ENCODE measurements around the gene MARS1. TPM values are rescaled to one million over a fixed set of nuclear protein-coding genes. Genes with fewer than 3 reads are reported as not detected.

Gene MARS1
- total RNA-seq, 3 donors from 2014 or later (not counting 1 experiment from before 2014, with no cell fraction given): 200 to 237 (median 218) TPM

GRCh38 chr12:57459750-57460467 is 28.0 kb upstream of the MARS1 start, which contains the start of gene GLI1:
GLI1 (plus strand) TSS chr12:57459785; CDS start chr12:57463692, 3,907 bp downstream.
- peak within 1 kb of the TSS; percentile 95 for H3K4me3 Mint-ChIP-seq
- Histone ChIP-seq H3K4me3 (ENCODE audit: low read length) (peak within 1 kb of the TSS; percentile 73), H3K27ac (ENCODE audit: low read length) (peak within 1 kb of the TSS; percentile 76), H3K4me1 (ENCODE audit: control insufficient read depth, insufficient read depth, low read length) (peaks cover 52% of the 10 kb centered on the region), H3K27me3 (ENCODE audit: control insufficient read depth, insufficient read depth, low read length) (peaks cover 6% of the 10 kb centered on the region), H3K9me3 (ENCODE audit: control insufficient read depth, insufficient read depth, low read length) (no peaks in the 10 kb centered on the region), H3K36me3 (ENCODE audit: control insufficient read depth, insufficient read depth, low read length) (no peaks in the 10 kb centered on the region)
- H3K27ac Mint-ChIP-seq: peak within 1 kb of the TSS; percentile 94 to 96
- no peaks in the 10 kb centered on the region for H3K9me3 Mint-ChIP-seq
- ATAC-seq (no peak), DNase-seq (peak in 1 of 2 donors; percentile 35)
- H3K27me3 Mint-ChIP-seq (ENCODE audit: low read depth in 2 of 2): peaks cover 0 to 15% of the 10 kb centered on the region in 2 donors
- intact Hi-C loops (cut with micrococcal nuclease): loop anchor here (1.0 to 2.0 kb wide), 2 partner anchors 29 to 162 kb away; partner anchors contain the start of gene R3HDM2
- no peak for TF ChIP-seq CTCF (IDR thresholded peaks at IDR 0.05)
- no peaks in the 10 kb centered on the region for H3K36me3 Mint-ChIP-seq
- peaks cover 50 to 59% of the 10 kb centered on the region in 2 donors for H3K4me1 Mint-ChIP-seq
- under 1% methylated on average over 25 of the region's 36 CpGs for WGBS (ENCODE audit: insufficient coverage)

GRCh38 chr12:57460468-57460784 is 27.4 kb upstream of the MARS1 start:
- H3K4me3 ChIP-seq (ENCODE audit: low read length): peak overlapping the region; percentile 10
- Mint-ChIP-seq H3K4me3 (peak overlapping the region; percentile 79), H3K27ac (peak overlapping the region; percentile 12 to 96), H3K27me3 (ENCODE audit: low read depth in 2 of 2) (peaks cover 0 to 15% of the 10 kb centered on the region in 2 donors), H3K36me3 (no peaks in the 10 kb centered on the region), H3K4me1 (peaks cover 52 to 60% of the 10 kb centered on the region in 2 donors), H3K9me3 (no peaks in the 10 kb centered on the region)
- no peaks in the 10 kb centered on the region for H3K9me3 ChIP-seq (ENCODE audit: control insufficient read depth, insufficient read depth, low read length)
- DNase-seq: peak in 1 of 2 donors; percentile 51
- ATAC-seq: no peak
- H3K27ac ChIP-seq (ENCODE audit: low read length): no peak overlapping the region
- H3K27me3 ChIP-seq (ENCODE audit: control insufficient read depth, insufficient read depth, low read length): peaks cover 6% of the 10 kb centered on the region
- peaks cover 52% of the 10 kb centered on the region for H3K4me1 ChIP-seq (ENCODE audit: control insufficient read depth, insufficient read depth, low read length)
- WGBS (ENCODE audit: insufficient coverage): 7% methylated on average over 6 of the region's 6 CpGs
- TF ChIP-seq CTCF (IDR thresholded peaks at IDR 0.05): no peak
- H3K36me3 ChIP-seq (ENCODE audit: control insufficient read depth, insufficient read depth, low read length): no peaks in the 10 kb centered on the region
- intact Hi-C loops (cut with micrococcal nuclease): no loop called here

GRCh38 chr12:57460841-57461275 is 27.0 kb upstream of the MARS1 start:
- intact Hi-C loops (cut with micrococcal nuclease): no loop called here

More at GRCh38 chr12:57460841-57461275, 27.0 kb upstream of the MARS1 start:
- Mint-ChIP-seq H3K27ac (peak overlapping the region in 1 of 2 donors; percentile 96), H3K36me3 (no peaks in the 10 kb centered on the region), H3K9me3 (no peaks in the 10 kb centered on the region), H3K27me3 (ENCODE audit: low read depth in 2 of 2) (peaks cover 0 to 15% of the 10 kb centered on the region in 2 donors), H3K4me1 (peaks cover 56 to 59% of the 10 kb centered on the region in 2 donors), H3K4me3 (peak overlapping the region; percentile 79)
- H3K36me3 ChIP-seq (ENCODE audit: control insufficient read depth, insufficient read depth, low read length): no peaks in the 10 kb centered on the region
- no peak overlapping the region for H3K4me3 ChIP-seq (ENCODE audit: low read length)
- ATAC-seq: no peak
- H3K4me1 ChIP-seq (ENCODE audit: control insufficient read depth, insufficient read depth, low read length): peaks cover 51% of the 10 kb centered on the region
- peaks cover 6% of the 10 kb centered on the region for H3K27me3 ChIP-seq (ENCODE audit: control insufficient read depth, insufficient read depth, low read length)
- WGBS (ENCODE audit: insufficient coverage): 5% methylated on average over 16 of the region's 19 CpGs
- no peaks in the 10 kb centered on the region for H3K9me3 ChIP-seq (ENCODE audit: control insufficient read depth, insufficient read depth, low read length)
- DNase-seq: peak in 1 of 2 donors; percentile 31
- no peak overlapping the region for H3K27ac ChIP-seq (ENCODE audit: low read length)
- TF ChIP-seq CTCF (IDR thresholded peaks at IDR 0.05): no peak
